PC-3 (cell line): Measurements from ENCODE around the gene KIF9. TPM values are rescaled to one million over a fixed set of nuclear protein-coding genes. Genes with fewer than 3 reads are reported as not detected.
"Not testable (repeated sequence)": the region's sequence is repeated elsewhere in the genome, so short reads cannot be mapped to it uniquely, and the experiment has no call there.

ENCODE experiments used
- ATAC-seq: fragments of 200-7000 bp; cut with Tn5 transposase; 2 replicates; pipeline ENCODE4 v1.9.1; 2020; ENCODE audit warnings: mild to moderate bottlenecking, moderate library complexity
- BruUV-seq: library from RNA; stranded (reverse); fragments of 400-500 nt; replicated peaks from 2 replicates; lab custom pipeline; 2021; lab: Mats Ljungman, UMichigan
- CTCF ChIA-PET: fragments of 300-600 bp; sonication (Branson Sonifier 250); formaldehyde crosslinking; loops from one replicate; lab custom pipeline; 2022; ENCODE audit warnings: antibody characterized with exemption; lab: Charles Lee
- POLR2A ChIA-PET: fragments of 300-600 bp; sonication (Branson Sonifier 250); formaldehyde crosslinking; loops from one replicate; lab custom pipeline; 2022; ENCODE audit warnings: antibody characterized with exemption; ENCODE audit not compliant: unreplicated experiment; lab: Charles Lee
- DNase-seq: peaks from one replicate; pipeline ENCODE4 v3.0.0-alpha.2; 2015
- H2AFZ ChIP-seq: fragments of 300-600 bp; sonication (generic); 2 replicates; pipeline ENCODE4 v1.6.0; 2016; ENCODE audit warnings: antibody characterized with exemption, low read length
- H3F3A ChIP-seq: fragments of 300-600 bp; sonication (generic); one replicate; pipeline ENCODE4 v1.6.0; 2017; ENCODE audit warnings: antibody characterized with exemption, low read length, control low read depth, mild to moderate bottlenecking; ENCODE audit not compliant: unreplicated experiment
- H3K27ac ChIP-seq: fragments of 300-600 bp; sonication (generic); 2 replicates; pipeline ENCODE4 v1.5.1; 2016; ENCODE audit warnings: mild to moderate bottlenecking, low read length
- H3K27me3 ChIP-seq: fragments of 300-600 bp; sonication (generic); 2 replicates; pipeline ENCODE4 v1.6.1; 2016; ENCODE audit warnings: low read length, mixed read lengths
- H3K36me3 ChIP-seq: fragments of 300-600 bp; sonication (generic); 2 replicates; pipeline ENCODE4 v1.6.1; 2016; ENCODE audit warnings: low read depth, mixed run types, low read length, mixed read lengths
- H3K4me1 ChIP-seq: fragments of 300-600 bp; sonication (generic); 2 replicates; pipeline ENCODE4 v1.5.1; 2016; ENCODE audit warnings: low read length; ENCODE audit not compliant: insufficient read depth
- H3K4me2 ChIP-seq: fragments of 300-600 bp; sonication (generic); 2 replicates; pipeline ENCODE4 v1.6.0; 2016; ENCODE audit warnings: low read length
- H3K4me3 ChIP-seq: fragments of 300-600 bp; sonication (generic); 2 replicates; pipeline ENCODE4 v1.5.1; 2016; ENCODE audit warnings: mild to moderate bottlenecking, low read length, mixed read lengths
- H3K79me2 ChIP-seq: fragments of 300-600 bp; sonication (generic); 2 replicates; pipeline ENCODE4 v1.6.1; 2017; ENCODE audit warnings: low read length, mixed read lengths
- H3K9ac ChIP-seq: fragments of 300-600 bp; sonication (generic); 2 replicates; pipeline ENCODE4 v1.6.0; 2016; ENCODE audit warnings: mild to moderate bottlenecking, low read length
- H3K9me2 ChIP-seq: fragments of 300-600 bp; sonication (generic); replicated peaks from 2 replicates; pipeline ENCODE4 v1.6.1; 2016; ENCODE audit warnings: mixed run types, low read length, mixed read lengths
- H3K9me3 ChIP-seq: fragments of 300-600 bp; sonication (generic); 2 replicates; pipeline ENCODE4 v1.6.1; 2016; ENCODE audit warnings: low read length, mixed read lengths
- H4K20me1 ChIP-seq: fragments of 300-600 bp; sonication (generic); 2 replicates; pipeline ENCODE4 v1.6.1; 2016; ENCODE audit warnings: low read length, mixed read lengths
- EZH2 ChIP-seq: fragments of 300-600 bp; sonication (generic); IDR thresholded peaks from one replicate; pipeline ENCODE4 v1.6.1; 2017; ENCODE audit warnings: antibody characterized with exemption, mild to moderate bottlenecking, low read length; ENCODE audit not compliant: unreplicated experiment
- EZH2phosphoT487 ChIP-seq: fragments of 300-600 bp; sonication (generic); IDR thresholded peaks from 2 replicates; pipeline ENCODE4 v1.6.1; 2018; ENCODE audit warnings: mild to moderate bottlenecking, antibody characterized with exemption, low read length, borderline replicate concordance
- intact Hi-C: fragments of 100-400 bp; cut with micrococcal nuclease; formaldehyde crosslinking; loops from 2 replicates; pipeline ENCODE4 v1.9.0; 2023
- total RNA-seq: library from RNA; depleted of rRNA; stranded (reverse); fragments of >200 nt; gene quantifications from 2 replicates; pipeline ENCODE4 v1.2.3, GENCODE V29; 2014
- TF ChIP-seq, protein P1 (sequence below): fragments of 300-600 bp; sonication (generic); conservative IDR thresholded peaks from 2 replicates; pipeline ENCODE4 v1.5.1; 2017; ENCODE audit warnings: antibody characterized with exemption, low read depth, mild to moderate bottlenecking, low read length

KIF9 gene
- total RNA-seq, 1 experiment from 2014 or later, result 22.7 TPM

DNA sequence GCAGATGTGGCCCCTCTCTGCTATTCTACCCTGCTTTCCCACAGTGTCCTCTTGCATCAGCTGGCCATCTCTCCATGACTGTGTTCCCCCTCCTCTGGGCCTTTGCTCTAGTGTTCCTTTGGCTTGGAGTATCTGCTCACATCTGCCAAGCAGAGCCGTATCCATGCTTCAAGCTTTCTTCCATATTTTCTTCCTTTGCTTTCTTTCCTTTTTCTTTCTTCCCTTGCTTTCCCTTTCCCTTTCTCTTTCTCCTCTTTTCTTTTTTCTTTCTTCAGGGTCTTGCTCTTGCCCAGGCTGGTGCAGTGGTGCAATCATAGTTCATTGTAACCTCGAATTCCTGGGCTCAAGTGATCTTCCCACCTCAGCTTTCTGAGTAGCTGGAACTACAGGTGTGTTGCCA, 12.7 kb upstream of the KIF9 start:
- Histone ChIP-seq H4K20me1 (peaks cover 15% of the 10 kb centered on the region; the same call in 1 of the 2 replicates), H3K9ac (no peak overlapping the region), H3K9me2 (no peaks in the 10 kb centered on the region), H3K4me3 (no peak overlapping the region), H2AFZ (no peak overlapping the region), H3K79me2 (peaks cover 74% of the 10 kb centered on the region), H3K4me2 (no peak overlapping the region), H3K4me1 (no peaks in the 10 kb centered on the region), H3K27ac (no peak overlapping the region), H3K27me3 (no peaks in the 10 kb centered on the region), H3K36me3 (peaks cover 14% of the 10 kb centered on the region; the same call in 1 of the 2 replicates), H3F3A (no peaks in the 10 kb centered on the region), H3K9me3 (no peaks in the 10 kb centered on the region)
- intact Hi-C loops, result no loop called here
- TF ChIP-seq, protein P1, sequence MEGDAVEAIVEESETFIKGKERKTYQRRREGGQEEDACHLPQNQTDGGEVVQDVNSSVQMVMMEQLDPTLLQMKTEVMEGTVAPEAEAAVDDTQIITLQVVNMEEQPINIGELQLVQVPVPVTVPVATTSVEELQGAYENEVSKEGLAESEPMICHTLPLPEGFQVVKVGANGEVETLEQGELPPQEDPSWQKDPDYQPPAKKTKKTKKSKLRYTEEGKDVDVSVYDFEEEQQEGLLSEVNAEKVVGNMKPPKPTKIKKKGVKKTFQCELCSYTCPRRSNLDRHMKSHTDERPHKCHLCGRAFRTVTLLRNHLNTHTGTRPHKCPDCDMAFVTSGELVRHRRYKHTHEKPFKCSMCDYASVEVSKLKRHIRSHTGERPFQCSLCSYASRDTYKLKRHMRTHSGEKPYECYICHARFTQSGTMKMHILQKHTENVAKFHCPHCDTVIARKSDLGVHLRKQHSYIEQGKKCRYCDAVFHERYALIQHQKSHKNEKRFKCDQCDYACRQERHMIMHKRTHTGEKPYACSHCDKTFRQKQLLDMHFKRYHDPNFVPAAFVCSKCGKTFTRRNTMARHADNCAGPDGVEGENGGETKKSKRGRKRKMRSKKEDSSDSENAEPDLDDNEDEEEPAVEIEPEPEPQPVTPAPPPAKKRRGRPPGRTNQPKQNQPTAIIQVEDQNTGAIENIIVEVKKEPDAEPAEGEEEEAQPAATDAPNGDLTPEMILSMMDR, result no peak
- TF ChIP-seq EZH2phosphoT487, result no peak
- no peak for TF ChIP-seq EZH2
- ATAC-seq (no peak), DNase-seq (no peak)
- POLR2A ChIA-PET, result no interaction called here
- no TSS peak for BruUV-seq
- CTCF ChIA-PET, result interaction anchor here (0.7 kb wide), 1 partner anchor 111 kb away, joined by 4 read pairs; no protein-coding TSS in a partner anchor

DNA sequence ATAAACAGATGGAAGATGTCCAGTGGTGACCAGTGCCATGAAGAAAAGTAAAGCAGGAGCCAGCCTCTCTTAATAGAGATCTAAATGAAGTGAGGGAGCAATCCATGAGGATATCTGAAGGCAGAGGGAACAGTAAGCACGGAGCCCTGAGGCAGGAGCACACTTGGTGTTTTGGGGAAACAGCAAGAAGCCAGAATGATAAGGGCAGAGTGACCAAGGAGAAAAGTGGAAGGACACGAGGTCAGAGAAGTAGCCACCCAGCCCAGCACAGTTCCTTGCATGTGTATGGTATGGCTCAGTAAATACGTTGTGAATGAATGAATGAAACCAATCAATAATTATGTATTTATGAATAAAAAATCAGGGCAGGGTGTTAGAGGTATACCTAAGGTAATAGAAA, 11.8 kb upstream of the KIF9 start:
- DNase-seq (no peak), ATAC-seq (no peak)
- H3K27ac ChIP-seq, result no peak overlapping the region
- H3K9me2 ChIP-seq, result no peaks in the 10 kb centered on the region
- no peak overlapping the region for H3K9ac ChIP-seq
- no peak overlapping the region for H2AFZ ChIP-seq
- peaks cover 17% of the 10 kb centered on the region; the same call in 1 of the 2 replicates for H3K36me3 ChIP-seq
- H3K4me3 ChIP-seq, result no peak overlapping the region
- no peak overlapping the region for H3K4me2 ChIP-seq
- no TSS peak for BruUV-seq
- H3K27me3 ChIP-seq, result no peaks in the 10 kb centered on the region
- POLR2A ChIA-PET, result no interaction called here
- peaks cover 83% of the 10 kb centered on the region for H3K79me2 ChIP-seq
- TF ChIP-seq, protein P1, result no peak
- TF ChIP-seq EZH2, result no peak
- TF ChIP-seq EZH2phosphoT487, result no peak
- intact Hi-C loops, result no loop called here
- H4K20me1 ChIP-seq, result peaks cover 15% of the 10 kb centered on the region; the same call in 1 of the 2 replicates
- no peaks in the 10 kb centered on the region for H3K4me1 ChIP-seq
- no peaks in the 10 kb centered on the region for H3F3A ChIP-seq
- CTCF ChIA-PET, result no interaction called here
- H3K9me3 ChIP-seq, result no peaks in the 10 kb centered on the region

DNA sequence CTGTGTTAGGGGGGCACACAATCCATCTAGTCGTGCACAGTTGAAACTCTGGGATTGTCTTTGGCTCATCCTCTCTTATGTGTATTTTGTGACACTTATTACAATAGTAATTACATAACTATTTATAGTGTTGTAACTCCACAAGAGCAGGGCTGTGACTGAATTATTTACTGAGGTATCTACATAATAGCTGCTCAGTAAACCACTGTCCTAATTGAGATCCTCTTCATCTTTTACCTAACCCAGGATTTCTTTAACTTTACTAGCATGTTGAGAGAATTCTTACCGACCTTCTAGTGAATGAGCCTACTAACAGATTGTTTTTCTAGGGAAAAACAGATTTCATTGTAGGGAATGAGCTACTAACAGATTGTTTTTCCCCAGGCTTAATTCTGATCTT, 11.2 kb upstream of the KIF9 start:
- Histone ChIP-seq H4K20me1 (peaks cover 21% of the 10 kb centered on the region; the same call in 1 of the 2 replicates), H3K9ac (no peak overlapping the region), H3K9me3 (no peaks in the 10 kb centered on the region), H2AFZ (no peak overlapping the region), H3K36me3 (peaks cover 22% of the 10 kb centered on the region; the same call in 1 of the 2 replicates), H3K4me1 (0 out of 2 replicates have a peak, but pooled peaks cover 5% of the 10 kb centered on the region), H3K4me2 (no peak overlapping the region), H3K79me2 (peaks cover 87% of the 10 kb centered on the region), H3K4me3 (no peak overlapping the region), H3K27ac (no peak overlapping the region), H3F3A (no peaks in the 10 kb centered on the region), H3K27me3 (no peaks in the 10 kb centered on the region), H3K9me2 (no peaks in the 10 kb centered on the region)
- POLR2A ChIA-PET, result no interaction called here
- BruUV-seq, result no TSS peak
- TF ChIP-seq, protein P1, result no peak
- TF ChIP-seq EZH2 (no peak), EZH2phosphoT487 (no peak)
- DNase-seq (no peak), ATAC-seq (no peak)
- CTCF ChIA-PET, result no interaction called here
- intact Hi-C loops, result no loop called here

DNA sequence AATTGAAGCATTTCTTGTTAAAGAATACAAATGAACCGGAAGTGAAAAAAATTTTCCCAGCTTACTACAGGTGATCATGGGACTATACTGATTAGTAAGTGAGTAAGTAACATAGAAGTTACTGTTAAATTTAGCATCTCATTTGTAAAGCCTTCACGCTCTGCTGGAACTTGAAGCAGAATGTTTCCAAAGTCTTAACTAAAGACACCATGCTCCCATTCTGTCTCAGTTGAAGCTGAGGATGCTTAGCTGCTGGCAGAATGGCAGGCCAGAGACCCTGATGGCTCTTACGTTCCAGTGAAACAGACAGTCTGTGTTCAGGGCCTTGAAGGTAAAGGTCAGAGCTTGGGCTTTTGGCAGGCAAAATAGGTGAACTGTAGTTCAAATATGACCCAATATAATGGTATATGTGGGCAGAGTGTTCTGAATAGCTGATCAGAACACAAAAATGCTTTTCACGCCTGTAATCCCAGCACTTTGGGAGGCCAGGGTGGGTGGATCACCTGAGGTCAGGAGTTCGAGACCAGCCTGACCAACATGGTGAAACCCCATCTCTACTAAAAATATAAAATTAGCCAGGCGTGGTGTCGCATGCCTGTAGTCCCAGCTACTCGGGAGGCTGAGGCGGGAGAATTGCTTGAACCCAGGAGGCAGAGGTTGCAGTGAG, 9.3 kb upstream of the KIF9 start:
- intact Hi-C loops, result not testable (repeated sequence)

More for the DNA sequence above, 9.3 kb upstream of the KIF9 start:
- H3K9me2 ChIP-seq, H3K9ac ChIP-seq, H3K27ac ChIP-seq, H3K9me3 ChIP-seq, H3K27me3 ChIP-seq, H2AFZ ChIP-seq, ATAC-seq, H3F3A ChIP-seq, BruUV-seq, H3K4me3 ChIP-seq, H3K4me2 ChIP-seq, DNase-seq, CTCF ChIA-PET: not testable (repeated sequence)
- Histone ChIP-seq H3K4me1 (peaks cover 11% of the 10 kb centered on the region; the same call in 1 of the 2 replicates), H3K36me3 (peaks cover 31% of the 10 kb centered on the region; the same call in 1 of the 2 replicates), H4K20me1 (peaks cover 28% of the 10 kb centered on the region; the same call in 1 of the 2 replicates), H3K79me2 (peaks cover 95% of the 10 kb centered on the region)
- POLR2A ChIA-PET, result interaction anchor here (0.7 kb wide), 1 partner anchor 21 kb away, joined by 22 read pairs; no protein-coding TSS in a partner anchor
